ENCODE results near the gene ITGA11. TPM values are rescaled to one million over a fixed set of nuclear protein-coding genes. Genes with fewer than 3 reads are reported as not detected.

Gene ITGA11
- total and polyA plus RNA-seq, 2 of the 4 experiments (the other 2 are of a cell fraction) = 4.1 to 6.6 TPM

DNA sequence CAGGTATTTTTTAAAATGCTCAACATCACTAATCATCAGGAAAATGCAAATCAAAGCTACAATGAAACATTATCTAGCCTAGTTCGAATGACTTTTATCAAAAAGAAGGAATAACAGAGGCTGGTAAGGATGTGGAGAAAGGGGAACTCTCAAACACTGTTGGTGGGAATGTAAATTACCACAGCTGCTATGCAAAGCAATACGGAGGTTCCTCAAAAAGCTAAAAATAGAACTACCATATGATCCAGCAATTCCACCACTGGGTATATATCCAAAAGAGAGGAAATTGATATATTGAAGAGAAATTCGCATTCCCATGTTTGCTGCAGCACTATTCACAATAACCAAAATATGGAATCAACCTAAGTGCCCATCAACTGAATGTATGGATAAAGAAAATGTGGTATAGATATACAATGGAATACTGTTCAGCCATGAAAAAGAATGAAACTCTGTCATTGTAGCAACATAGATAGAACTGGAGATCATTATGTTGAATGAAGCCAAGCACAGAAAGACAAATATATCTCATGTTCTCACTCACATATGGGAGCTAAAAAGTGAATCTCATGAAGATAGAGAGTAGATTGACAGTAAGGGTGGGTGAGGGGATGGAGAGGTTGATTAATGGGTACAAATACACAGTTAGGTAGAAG, 182.8 kb downstream of the ITGA11 start:
- in situ Hi-C loops (cut with MboI; ENCODE audit: low sequenced_read_pairs) (no loop called here), intact Hi-C loops (cut with micrococcal nuclease) (no loop called here), dilution Hi-C loops (cut with HindIII; ENCODE audit: low sequenced_read_pairs, unreplicated experiment) (no loop called here)
- no peak for DNase-seq
- Histone ChIP-seq H3K79me1 (ENCODE audit: low read depth in 1 of 2, low read length in 2 of 2) (no peaks in the 10 kb centered on the region), H3K27me3 (ENCODE audit: control insufficient read depth, insufficient read depth, low read length) (peaks cover 2% of the 10 kb centered on the region; the same call in 1 of the 2 replicates), H3K27ac (ENCODE audit: insufficient read depth, low read length) (no peak overlapping the region), H3K9me1 (ENCODE audit: insufficient read depth, low read length) (no peaks in the 10 kb centered on the region), H2BK5ac (ENCODE audit: low read depth, low read length, poor library complexity, severe bottlenecking) (no peak overlapping the region), H3K4me1 (ENCODE audit: control insufficient read depth, insufficient read depth, low read length) (no peaks in the 10 kb centered on the region), H3K9me3 (ENCODE audit: control insufficient read depth, insufficient read depth, low read length) (peaks cover 4% of the 10 kb centered on the region), H3K56ac (ENCODE audit: extremely low read depth, insufficient read depth, low read length) (no peak overlapping the region), H2AK5ac (ENCODE audit: low read depth, low read length) (no peak overlapping the region), H2BK15ac (ENCODE audit: low read depth, low read length) (no peak overlapping the region), H3K4me3 (ENCODE audit: insufficient read depth, low read depth, low read length) (no peak overlapping the region), H4K8ac (ENCODE audit: low read depth in 2 of 2, low read length in 2 of 2) (no peak overlapping the region), H2AFZ (replicated peaks; ENCODE audit: low read length, poor library complexity) (no peak overlapping the region), H3K9ac (ENCODE audit: low read depth, low read length) (no peak overlapping the region), H3K4ac (ENCODE audit: low read depth, low read length) (no peak overlapping the region), H3K4me2 (ENCODE audit: low read depth, low read length) (no peak overlapping the region), H4K91ac (ENCODE audit: insufficient read depth, low read depth, low read length) (no peak overlapping the region), H2BK120ac (ENCODE audit: low read depth, low read length) (no peak overlapping the region), H3K14ac (replicated peaks; ENCODE audit: low read depth, low read length) (no peak overlapping the region), H2BK20ac (ENCODE audit: low read depth, low read length) (no peak overlapping the region), H3K36me3 (ENCODE audit: control insufficient read depth, insufficient read depth, low read length) (no peaks in the 10 kb centered on the region), H4K5ac (ENCODE audit: low read depth, low read length) (no peak overlapping the region), H4K20me1 (ENCODE audit: insufficient read depth, low read length) (no peaks in the 10 kb centered on the region), H3K23ac (ENCODE audit: low read depth, low read length) (no peak overlapping the region), H2AK9ac (replicated peaks; ENCODE audit: low read depth, low read length, poor library complexity) (no peak overlapping the region), H3K18ac (ENCODE audit: low read depth, low read length) (no peak overlapping the region)
- ChIA-PET POLR2A (ENCODE audit: unreplicated experiment) (no interaction called here), CTCF (no interaction called here)
- no peak for ATAC-seq (ENCODE audit: low read depth)
- WGBS, 2 experiments (ENCODE audit: extremely low coverage in 2 of 2, insufficient read length in 1 of 2) = no CpG with 5 or more reads among the region's 3 CpGs
- BruUV-seq (replicated peaks) = no TSS peak
- TF ChIP-seq RCOR1 (IDR thresholded peaks at IDR 0.05; ENCODE audit: insufficient replicate concordance, low read length) (no peak), NFE2L2 (IDR thresholded peaks at IDR 0.05; ENCODE audit: low read depth, low read length) (no peak), CEBPB (IDR thresholded peaks at IDR 0.05; ENCODE audit: low read depth, low read length) (no peak)
- TF ChIP-seq, protein P1, sequence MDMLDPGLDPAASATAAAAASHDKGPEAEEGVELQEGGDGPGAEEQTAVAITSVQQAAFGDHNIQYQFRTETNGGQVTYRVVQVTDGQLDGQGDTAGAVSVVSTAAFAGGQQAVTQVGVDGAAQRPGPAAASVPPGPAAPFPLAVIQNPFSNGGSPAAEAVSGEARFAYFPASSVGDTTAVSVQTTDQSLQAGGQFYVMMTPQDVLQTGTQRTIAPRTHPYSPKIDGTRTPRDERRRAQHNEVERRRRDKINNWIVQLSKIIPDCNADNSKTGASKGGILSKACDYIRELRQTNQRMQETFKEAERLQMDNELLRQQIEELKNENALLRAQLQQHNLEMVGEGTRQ (IDR thresholded peaks at IDR 0.05; ENCODE audit: low read depth, low read length) = no peak

Other genes starting within 250 kb of the ITGA11 start
- gene CALML4, start 226.8 kb downstream of the ITGA11 start, total RNA-seq (2012; rRNA removed) = 0.36 and 0.56 TPM in 2 replicates
- gene CALML4, start 226.8 kb downstream of the ITGA11 start, polyA plus RNA-seq (2012; rRNA removed) = 0.89 and 1.3 TPM in 2 replicates
- 5.3 and 6.5 TPM in 2 replicates for gene CLN6, start 202.4 kb downstream of the ITGA11 start, total RNA-seq (2012; rRNA removed)
- 31.9 and 33.8 TPM in 2 replicates for gene CLN6, start 202.4 kb downstream of the ITGA11 start, polyA plus RNA-seq (2012; rRNA removed)
- 47.2 and 51.4 TPM in 2 replicates for gene FEM1B, start 154.4 kb downstream of the ITGA11 start, total RNA-seq (2012; rRNA removed)
- 16.2 and 16.9 TPM in 2 replicates for gene FEM1B, start 154.4 kb downstream of the ITGA11 start, polyA plus RNA-seq (2012; rRNA removed)
- gene CORO2B, start 146.8 kb upstream of the ITGA11 start, total RNA-seq (2012; rRNA removed) = 9.3 and 9.7 TPM in 2 replicates
- gene CORO2B, start 146.8 kb upstream of the ITGA11 start, polyA plus RNA-seq (2012; rRNA removed) = 39.3 and 43.2 TPM in 2 replicates

Measured in IMR-90 (cell line).